Right lobe of liver (tissue), 4 donors: ENCODE data around the gene ATXN10.

Source experiments
- CTCF ChIP-seq, 4 donors: fragments of 200-600 bp in 3 of 4; fragments of 450-650 bp in 1 of 4; IDR thresholded peaks; one replicate each; pipeline versions ENCODE4 v1.5.1 to v1.8.0; 2016 to 2022; ENCODE audit warnings: antibody characterized with exemption in 4 of 4, mild to moderate bottlenecking in 2 of 4
- POLR2A ChIP-seq: fragments of 450-650 bp; IDR thresholded peaks from one replicate; pipeline ENCODE4 v1.6.1; 2017; ENCODE audit warnings: antibody characterized with exemption, mild to moderate bottlenecking
- donor health status: DM: no; HTN: no; CAD: no.
- donor health status: DM: no; HTN: no; CAD: no.
- donor health status: DM: no; HTN: yes; CAD: no.

GRCh38 chr22:45831394-45831793, 159.8 kb downstream of the ATXN10 start:
- TF ChIP-seq CTCF (IDR thresholded peaks at IDR 0.05) (peak; percentile 37 to 58 (median 44)), POLR2A (no peak)
